Endothelial cell of umbilical vein (primary cell): Measurements from ENCODE around the gene ABCA2. TPM values are rescaled to one million over a fixed set of nuclear protein-coding genes. Genes with fewer than 3 reads are reported as not detected.
A peak's percentile ranks its signal among the peaks of the same experiment; 100 is the strongest.

Experiments
- BruUV-seq: library from RNA; stranded (reverse); fragments of 400-500 nt; replicated peaks from 2 replicates; lab custom pipeline; 2021; lab: Mats Ljungman, UMichigan
- CTCF ChIA-PET: fragments of 300-600, 350-600 bp; sonication (Branson Sonifier 250); formaldehyde crosslinking; loops from one replicate; lab custom pipeline; 2021; ENCODE audit warnings: antibody characterized with exemption, inconsistent platforms; lab: Charles Lee
- POLR2A ChIA-PET: fragments of 300-600, 350-600 bp; sonication (Branson Sonifier 250); formaldehyde crosslinking; loops from one replicate; lab custom pipeline; 2021; ENCODE audit warnings: antibody characterized with exemption, inconsistent platforms; lab: Charles Lee
- DNase-seq: peaks from one replicate; pipeline ENCODE4 v3.0.0-alpha.2; 2011; ENCODE audit warnings: low read depth, low spot score
- FAIRE-seq: peaks from 2 replicates; lab custom pipeline; 2011; peaks lifted over from hg19 to GRCh38; lab: Jason Lieb, UNC
- H2AFZ ChIP-seq: 2 replicates; pipeline ENCODE4 v1.6.0; 2012; ENCODE audit warnings: low read depth, low read length, control low read depth, inconsistent platforms
- H3K27ac ChIP-seq: 2 replicates; pipeline ENCODE4 v1.5.1; 2011; ENCODE audit warnings: low read depth, mild to moderate bottlenecking, control low read depth, low read length, moderate library complexity; ENCODE audit not compliant: insufficient read depth
- H3K27me3 ChIP-seq, 2 experiments: 2 replicates each; pipeline versions ENCODE4 v1.6.0 to v1.6.1; 2011; ENCODE audit warnings: low read length in 2 of 2, mixed read lengths in 1 of 2; ENCODE audit not compliant: control insufficient read depth in 2 of 2, insufficient read depth in 2 of 2
- H3K36me3 ChIP-seq, 2 experiments: 2 replicates in 1 of 2; 3 replicates in 1 of 2; pipeline ENCODE4 v1.5.1; 2011; ENCODE audit warnings: low read length in 2 of 2, mild to moderate bottlenecking in 1 of 2, moderate library complexity in 1 of 2; ENCODE audit not compliant: control insufficient read depth in 2 of 2, insufficient read depth in 2 of 2; ENCODE audit errors: extremely low read depth in 1 of 2
- H3K4me1 ChIP-seq: 3 replicates; pipeline ENCODE4 v1.5.1; 2011; ENCODE audit warnings: mild to moderate bottlenecking, low read length; ENCODE audit not compliant: control insufficient read depth, insufficient read depth; ENCODE audit errors: extremely low read depth
- H3K4me2 ChIP-seq: 2 replicates; pipeline ENCODE4 v1.6.1; 2011; ENCODE audit warnings: low read length, control low read depth, mixed read lengths; ENCODE audit not compliant: insufficient read depth
- H3K4me3 ChIP-seq, 3 experiments: fragments of 200-600 bp in 1 of 3; sonication (generic), shearing (Covaris generic) in 1 of 3; replicated peaks in 1 of 3; 2 replicates each; pipeline ENCODE4 v1.5.1; 2011 to 2016; ENCODE audit warnings: control low read depth in 3 of 3, low read length in 3 of 3, mild to moderate bottlenecking in 2 of 3, inconsistent platforms in 1 of 3, low read depth in 1 of 3, moderate library complexity in 1 of 3; ENCODE audit not compliant: insufficient read depth in 1 of 3
- H3K79me2 ChIP-seq: 2 replicates; pipeline ENCODE4 v1.6.0; 2012; ENCODE audit warnings: low read length, inconsistent platforms; ENCODE audit not compliant: control insufficient read depth, insufficient read depth
- H3K9ac ChIP-seq: replicated peaks from 2 replicates; pipeline ENCODE3; 2011; ENCODE audit warnings: low read length, control low read depth; ENCODE audit not compliant: insufficient read depth; ENCODE audit errors: extremely low read depth
- H3K9me1 ChIP-seq: replicated peaks from 3 replicates; pipeline ENCODE4 v1.6.0; 2011; ENCODE audit warnings: mild to moderate bottlenecking, low read length; ENCODE audit not compliant: control insufficient read depth, insufficient read depth; ENCODE audit errors: extremely low read depth
- H3K9me3 ChIP-seq: replicated peaks from 2 replicates; pipeline ENCODE4 v1.5.1; 2012; ENCODE audit warnings: low read length, inconsistent platforms; ENCODE audit not compliant: control insufficient read depth, insufficient read depth
- H4K20me1 ChIP-seq: replicated peaks from 2 replicates; pipeline ENCODE3; 2011; ENCODE audit warnings: mild to moderate bottlenecking, low read length; ENCODE audit not compliant: control insufficient read depth, insufficient read depth; ENCODE audit errors: extremely low read depth
- CTCF ChIP-seq, 2 donors: IDR thresholded peaks; 1 replicate in 1 of 2; 2 replicates in 1 of 2; pipeline ENCODE4 v1.5.1; 2011; ENCODE audit warnings: low read length in 2 of 2, mild to moderate bottlenecking in 2 of 2, moderate library complexity in 2 of 2, control low read depth in 1 of 2, inconsistent platforms in 1 of 2, low read depth in 1 of 2; ENCODE audit not compliant: insufficient read depth in 1 of 2; ENCODE audit errors: extremely low read depth in 1 of 2
- EZH2 ChIP-seq: IDR thresholded peaks from 2 replicates; pipeline ENCODE4 v1.6.1; 2012; ENCODE audit warnings: borderline replicate concordance, low read depth, mild to moderate bottlenecking, moderate library complexity, low read length, inconsistent platforms; ENCODE audit not compliant: severe bottlenecking
- GATA2 ChIP-seq: IDR thresholded peaks from 2 replicates; pipeline ENCODE4 v1.7.0; 2011; ENCODE audit warnings: low read depth, mild to moderate bottlenecking, moderate library complexity, mixed read lengths, low read length; ENCODE audit not compliant: insufficient read length, insufficient read depth
- JUN ChIP-seq: IDR thresholded peaks from 2 replicates; pipeline ENCODE4 v1.6.1; 2011; ENCODE audit warnings: borderline replicate concordance, low read depth; ENCODE audit not compliant: insufficient read length, insufficient read depth
- POLR2A ChIP-seq: IDR thresholded peaks from 2 replicates; pipeline ENCODE4 v1.6.1; 2012; ENCODE audit warnings: low read depth, mild to moderate bottlenecking, control low read depth, low read length
- POLR2AphosphoS5 ChIP-seq: IDR thresholded peaks from 2 replicates; pipeline ENCODE4 v1.6.1; 2012; ENCODE audit warnings: low read depth, mild to moderate bottlenecking, control low read depth, low read length, moderate library complexity; ENCODE audit not compliant: insufficient read depth
- dilution Hi-C: fragments of 300-500 bp; cut with MboI; formaldehyde crosslinking; loops from one replicate; pipeline ENCODE4 v1.15.0; 2019; ENCODE audit warnings: low sequenced_read_pairs; ENCODE audit not compliant: extremely low pct_ligation_motif_present
- intact Hi-C: fragments of 100-400 bp; cut with micrococcal nuclease; formaldehyde crosslinking; loops from one replicate; pipeline ENCODE4 v1.10.0; 2022
- polyA plus RNA-seq, 4 experiments: library from polyadenylated mRNA; depleted of rRNA in 3 of 4; stranded (reverse) in 3 of 4; unstranded in 1 of 4; fragments of >200 nt; gene quantifications; 2 replicates each; pipeline versions ENCODE4 v1.2.1 to v1.2.3, GENCODE V29; 2011 to 2012; ENCODE audit warnings: missing spikeins in 1 of 4
- total RNA-seq: library from RNA; stranded (reverse); gene quantifications from 2 replicates; pipeline ENCODE4 v1.2.3, GENCODE V29; 2021
- TF ChIP-seq, protein P1 (sequence below): IDR thresholded peaks from 2 replicates; pipeline ENCODE4 v1.6.1; 2011; ENCODE audit not compliant: insufficient read depth, insufficient read length

The ABCA2 gene
- total and polyA plus RNA-seq, 2 donors (not counting 3 experiments of a cell fraction or from before 2014, with no cell fraction given), result 20.0 to 29.1 TPM

DNA sequence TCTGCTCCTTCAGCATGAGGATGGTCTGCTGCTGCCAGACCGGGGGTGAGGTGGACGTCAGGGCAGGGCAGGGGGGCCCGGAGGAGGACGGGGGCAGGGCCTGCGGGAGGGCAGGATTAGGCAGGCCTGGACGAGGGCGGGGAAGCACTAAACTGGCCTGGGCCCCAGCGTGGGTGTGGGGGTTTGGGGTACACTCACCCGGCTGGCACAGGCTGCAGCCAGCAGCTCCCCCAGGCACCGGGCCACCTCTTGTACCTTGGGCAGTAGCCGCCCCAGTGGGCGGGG lies 36.8 kb upstream of the ABCA2 start:
- DNase-seq (no peak), FAIRE-seq (no peak)
- Histone ChIP-seq H4K20me1 (no peaks in the 10 kb centered on the region), H3K79me2 (peaks cover 9% of the 10 kb centered on the region), H3K9ac (no peak overlapping the region), H3K27ac (no peak overlapping the region), H2AFZ (no peak overlapping the region), H3K9me1 (no peaks in the 10 kb centered on the region), H3K9me3 (no peaks in the 10 kb centered on the region), H3K4me3 (no peak overlapping the region), H3K36me3 (no peaks in the 10 kb centered on the region), H3K4me2 (no peak overlapping the region), H3K27me3 (no peaks in the 10 kb centered on the region), H3K4me1 (peaks cover 5% of the 10 kb centered on the region)
- TF ChIP-seq EZH2 (no peak), POLR2AphosphoS5 (no peak), GATA2 (no peak)
- POLR2A ChIA-PET, result no interaction called here
- dilution Hi-C loops (no loop called here), intact Hi-C loops (loop anchor here (1.0 kb wide), 2 partner anchors 36 to 278 kb away; no protein-coding TSS in a partner anchor)
- CTCF ChIA-PET, result interaction anchor here (1.5 to 8.0 kb wide), 3 partner anchors 17 to 37 kb away, joined by 4 to 152 read pairs (median 34); partner anchors contain the start of gene NPDC1
- BruUV-seq, result no TSS peak

GRCh38 chr9:137064027-137064879 lies 36.2 kb upstream of the ABCA2 start:
- no peak overlapping the region for H3K27ac ChIP-seq

More at GRCh38 chr9:137064027-137064879, 36.2 kb upstream of the ABCA2 start:
- ChIA-PET POLR2A (interaction anchor here (1.0 kb wide), 1 partner anchor 17 kb away, joined by 4 read pairs; no protein-coding TSS in a partner anchor), CTCF (interaction anchor here (0.6 to 2.3 kb wide), 22 partner anchors 9 to 286 kb away, joined by 3 to 52 read pairs (median 8); partner anchors contain the start of genes MAN1B1, NPDC1, RNF224 and TMEM141)
- peak; percentile 63 for FAIRE-seq
- DNase-seq, result peak; percentile 31
- no peaks in the 10 kb centered on the region for H3K9me1 ChIP-seq
- H3K9ac ChIP-seq, result no peak overlapping the region
- no peak overlapping the region for H3K4me3 ChIP-seq
- peaks cover 4% of the 10 kb centered on the region for H3K79me2 ChIP-seq
- TF ChIP-seq JUN (no peak), CTCF (IDR thresholded peaks at IDR 0.05; ENCODE audit: extremely low read depth in 1 of 2, insufficient read depth in 1 of 2, low read depth in 1 of 2, low read length in 2 of 2) (peak; percentile 86 to 97), EZH2 (no peak), POLR2A (no peak)
- TF ChIP-seq, protein P1, sequence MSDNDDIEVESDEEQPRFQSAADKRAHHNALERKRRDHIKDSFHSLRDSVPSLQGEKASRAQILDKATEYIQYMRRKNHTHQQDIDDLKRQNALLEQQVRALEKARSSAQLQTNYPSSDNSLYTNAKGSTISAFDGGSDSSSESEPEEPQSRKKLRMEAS, result no peak
- dilution Hi-C loops, result no loop called here
- no peaks in the 10 kb centered on the region for H3K9me3 ChIP-seq
- H3K36me3 ChIP-seq, result no peaks in the 10 kb centered on the region
- no peaks in the 10 kb centered on the region for H4K20me1 ChIP-seq
- peaks cover under 1% of the 10 kb centered on the region for H3K4me1 ChIP-seq
- no peak overlapping the region for H2AFZ ChIP-seq
- no TSS peak for BruUV-seq
- intact Hi-C loops, result loop anchor here (1.0 kb wide), 2 partner anchors 35 to 277 kb away; no protein-coding TSS in a partner anchor
- no peaks in the 10 kb centered on the region for H3K27me3 ChIP-seq
- no peak overlapping the region for H3K4me2 ChIP-seq
